GM12892 (cell line): ENCODE data around the gene SMIM8.
"Not testable (repeated sequence)": the region's sequence is repeated elsewhere in the genome, so short reads cannot be mapped to it uniquely, and the experiment has no call there.

Source experiments
- DNase-seq: peaks from one replicate; pipeline ENCODE4 v3.0.0; 2011; ENCODE audit not compliant: insufficient read length
- FAIRE-seq: peaks from 2 replicates; lab custom pipeline; 2011; peaks lifted over from hg19 to GRCh38; lab: Jason Lieb, UNC
- POLR2A ChIP-seq: IDR thresholded peaks from 2 replicates; pipeline ENCODE4 v1.6.1; 2011; ENCODE audit warnings: low read depth, low read length, control low read depth
- POLR2AphosphoS5 ChIP-seq: IDR thresholded peaks from 2 replicates; pipeline ENCODE4 v1.6.1; 2011; ENCODE audit warnings: low read depth, low read length, control low read depth
- TAF1 ChIP-seq: IDR thresholded peaks from 2 replicates; pipeline ENCODE4 v1.6.1; 2011; ENCODE audit warnings: low read depth, mild to moderate bottlenecking, control low read depth, low read length, borderline replicate concordance

The SMIM8 gene

DNA sequence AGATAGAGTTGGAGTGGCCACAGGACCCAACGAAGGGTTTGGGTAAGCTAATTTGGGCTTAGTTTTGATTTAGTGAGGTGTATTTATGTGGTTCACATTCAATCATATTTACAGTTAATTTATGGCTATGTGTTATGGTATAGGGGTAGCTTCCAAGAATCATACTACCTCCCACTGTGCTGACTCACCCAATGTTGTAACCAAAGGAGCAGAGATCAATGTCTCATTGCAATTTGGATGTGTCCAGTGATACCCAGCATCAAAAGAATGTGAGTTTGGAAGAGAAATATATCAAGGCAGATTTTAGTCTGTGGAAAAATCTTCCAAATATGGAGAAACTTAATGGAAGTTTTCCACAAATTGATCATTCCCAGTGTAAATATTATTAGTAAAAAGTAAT is 25.3 kb upstream of the SMIM8 start:
- no peak for DNase-seq
- TF ChIP-seq POLR2AphosphoS5 (no peak), POLR2A (no peak)
- no peak for FAIRE-seq

DNA sequence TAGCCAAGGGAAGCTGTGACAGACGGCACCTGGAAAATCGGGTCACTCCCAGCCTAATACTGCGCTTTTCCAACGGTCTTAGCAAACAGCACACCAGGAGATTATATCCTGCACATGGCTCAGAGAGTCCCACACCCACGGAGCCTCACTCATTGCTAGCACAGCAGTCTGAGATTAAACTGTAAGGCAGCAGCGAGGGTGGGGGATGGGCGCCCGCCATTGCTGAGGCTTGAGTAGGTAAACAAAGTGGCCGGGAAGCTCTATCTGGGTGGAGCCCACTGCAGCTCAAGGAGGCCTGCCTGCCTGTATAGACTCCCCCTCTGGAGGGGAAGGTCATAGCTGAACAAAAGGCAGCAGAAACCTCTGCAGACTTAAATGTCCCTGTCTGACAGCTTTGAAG is 21.1 kb upstream of the SMIM8 start:
- DNase-seq, FAIRE-seq: not testable (repeated sequence)

DNA sequence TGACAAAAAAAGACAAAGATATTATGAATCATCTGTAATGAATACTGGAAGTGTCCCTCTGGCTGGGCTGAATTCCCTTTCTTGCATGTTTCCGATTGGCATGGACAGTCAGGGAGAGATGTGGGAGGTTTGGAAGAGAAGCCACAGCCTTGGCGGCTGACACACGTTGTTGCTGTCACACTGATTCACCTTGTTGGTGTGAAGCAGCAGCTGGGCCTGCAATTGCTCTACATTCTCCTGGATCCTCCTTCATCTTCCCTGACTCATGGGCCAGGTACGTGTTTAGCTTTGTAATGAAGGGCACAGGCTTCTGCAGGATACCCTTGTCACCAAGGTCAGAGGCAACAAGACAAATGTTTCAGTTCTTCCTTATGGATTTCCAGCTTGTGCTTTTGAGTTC is 13.4 kb upstream of the SMIM8 start:
- DNase-seq (no peak), FAIRE-seq (no peak)
- TF ChIP-seq TAF1 (no peak), POLR2AphosphoS5 (no peak), POLR2A (no peak)

DNA sequence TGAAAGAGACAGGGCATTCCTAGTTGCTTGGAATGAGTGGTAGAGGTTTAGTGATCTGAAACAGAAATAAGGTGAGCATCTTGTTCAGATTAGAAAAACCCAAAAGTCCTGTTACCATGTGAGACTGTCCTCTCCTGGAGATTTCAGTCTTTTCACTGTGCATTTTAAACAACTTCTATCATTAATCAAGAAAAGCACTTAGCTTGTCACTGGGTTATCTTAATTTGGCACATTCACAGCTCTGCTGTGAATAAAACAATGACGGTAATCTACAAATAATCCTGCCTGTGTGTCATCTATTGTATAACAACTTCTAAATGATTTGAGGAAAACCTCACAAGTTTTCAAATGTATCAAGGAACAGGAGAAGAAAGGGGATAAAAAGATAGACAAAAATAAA is 9.5 kb upstream of the SMIM8 start:
- no peak for TF ChIP-seq POLR2A
- TF ChIP-seq POLR2AphosphoS5: no peak
- no peak for TF ChIP-seq TAF1
- no peak for DNase-seq
- FAIRE-seq: no peak

DNA sequence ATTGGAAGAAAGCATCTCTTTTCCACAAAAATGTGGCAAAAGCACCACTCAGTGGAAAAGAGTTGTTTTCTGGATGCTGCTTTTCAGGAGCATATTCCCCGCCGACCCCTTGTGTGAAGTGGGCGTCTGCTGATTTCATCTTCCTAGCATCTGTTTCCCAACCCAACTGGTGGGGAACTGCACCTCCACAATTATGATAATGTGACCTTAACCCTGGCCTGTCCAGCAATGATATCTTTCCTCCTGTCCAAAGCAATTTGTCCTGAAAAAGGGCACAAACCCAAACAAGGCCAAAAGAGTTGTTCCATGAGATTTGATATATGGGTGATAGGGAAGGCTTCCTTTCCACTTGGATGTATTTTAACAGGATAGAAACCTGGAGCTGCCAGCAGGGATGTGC is 7.3 kb upstream of the SMIM8 start:
- TF ChIP-seq TAF1 (no peak), POLR2AphosphoS5 (no peak), POLR2A (no peak)
- DNase-seq (no peak), FAIRE-seq (no peak)

DNA sequence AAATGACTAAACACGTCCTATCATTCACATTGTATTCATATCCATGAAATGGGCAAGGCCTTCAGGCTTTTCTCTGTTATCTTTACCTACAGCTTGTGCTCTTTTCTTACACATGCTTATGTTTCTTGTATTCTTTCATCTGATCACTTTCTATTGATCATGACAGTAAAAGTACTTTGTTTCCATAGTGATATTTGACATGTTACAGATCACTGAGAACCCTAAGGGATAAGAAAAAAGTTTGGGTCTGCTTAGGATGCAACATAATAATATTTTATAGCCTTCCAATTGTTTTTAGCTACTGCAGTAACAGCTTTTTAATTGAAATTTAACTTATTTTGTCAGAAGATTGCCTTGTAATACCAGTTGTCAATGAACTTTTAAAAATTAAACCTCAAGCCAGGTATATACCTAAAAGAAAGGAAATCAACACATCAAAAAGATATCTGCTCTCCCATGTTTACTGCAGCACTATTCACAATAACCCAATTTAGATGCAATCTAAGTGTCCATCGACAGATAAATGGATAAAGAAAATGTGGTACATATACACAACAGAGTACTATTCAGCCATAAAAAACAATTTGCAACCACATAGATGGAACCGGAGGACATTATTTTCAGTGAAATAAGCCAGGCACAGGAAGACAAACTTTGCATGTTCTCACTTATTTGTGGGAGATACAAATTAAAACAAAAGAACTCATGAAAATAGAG is 3.0 kb upstream of the SMIM8 start:
- DNase-seq (no peak), FAIRE-seq (no peak)
- no peak for TF ChIP-seq POLR2AphosphoS5
- TF ChIP-seq TAF1: no peak
- no peak for TF ChIP-seq POLR2A

DNA sequence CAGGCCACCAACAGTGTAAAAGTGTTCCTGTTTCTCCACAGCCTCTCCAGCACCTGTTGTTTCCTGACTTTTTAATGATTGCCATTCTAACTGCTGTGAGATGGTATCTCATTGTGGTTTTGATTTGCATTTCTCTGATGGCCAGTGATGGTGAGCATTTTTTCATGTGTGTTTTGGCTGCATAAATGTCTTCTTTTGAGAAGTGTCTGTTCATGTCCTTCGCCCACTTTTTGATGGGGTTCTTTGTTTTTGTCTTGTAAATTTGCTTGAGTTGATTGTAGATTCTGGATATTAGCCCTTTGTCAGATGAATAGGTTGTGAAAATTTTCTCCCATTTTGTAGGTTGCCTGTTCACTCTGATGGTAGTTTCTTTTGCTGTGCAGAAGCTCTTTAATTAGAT is 1.5 kb downstream of the SMIM8 start:
- DNase-seq, FAIRE-seq: not testable (repeated sequence)

DNA sequence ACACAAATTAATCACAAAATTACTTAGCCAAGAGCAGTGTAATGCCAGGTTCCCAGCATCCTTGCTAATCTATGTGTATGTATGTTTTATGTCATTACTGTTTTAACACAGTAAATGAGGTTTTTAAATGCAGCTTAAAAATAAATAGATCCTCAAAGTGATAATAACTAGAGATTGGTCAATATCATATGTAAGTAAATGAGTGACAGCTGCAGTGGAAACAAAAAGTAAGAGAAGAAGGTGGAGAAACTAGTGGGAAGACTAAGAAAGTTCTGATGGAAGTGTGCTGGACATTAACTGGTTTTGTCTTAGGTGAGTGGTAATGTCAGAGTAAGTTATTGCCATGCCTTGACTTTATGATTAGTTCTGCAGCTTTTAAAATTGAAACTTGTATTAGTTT is 8.6 kb downstream of the SMIM8 start:
- no peak for DNase-seq
- no peak for TF ChIP-seq POLR2AphosphoS5
- no peak for TF ChIP-seq POLR2A
- TF ChIP-seq TAF1: no peak
- FAIRE-seq: no peak

DNA sequence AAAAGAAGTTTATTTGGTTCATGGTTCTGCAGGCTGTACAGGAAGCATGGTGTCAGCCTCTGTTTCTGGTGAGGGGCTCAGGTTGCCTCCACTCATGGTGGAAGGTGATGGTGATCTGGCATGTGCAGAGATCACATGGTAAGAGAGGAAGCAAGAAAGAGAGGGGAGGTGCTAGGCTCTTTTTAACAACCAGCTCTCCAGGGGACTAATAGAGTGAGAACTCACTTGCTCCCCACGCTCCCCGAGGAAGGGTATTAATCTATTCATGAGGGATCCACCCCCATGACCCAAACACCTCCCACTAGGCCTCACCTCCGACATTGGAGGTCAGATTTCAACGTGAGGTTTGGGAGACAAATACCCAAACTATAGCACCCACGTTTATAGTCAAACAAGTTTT is 10.6 kb downstream of the SMIM8 start:
- no peak for TF ChIP-seq TAF1
- TF ChIP-seq POLR2A: no peak
- no peak for TF ChIP-seq POLR2AphosphoS5
- DNase-seq (no peak), FAIRE-seq (no peak)

DNA sequence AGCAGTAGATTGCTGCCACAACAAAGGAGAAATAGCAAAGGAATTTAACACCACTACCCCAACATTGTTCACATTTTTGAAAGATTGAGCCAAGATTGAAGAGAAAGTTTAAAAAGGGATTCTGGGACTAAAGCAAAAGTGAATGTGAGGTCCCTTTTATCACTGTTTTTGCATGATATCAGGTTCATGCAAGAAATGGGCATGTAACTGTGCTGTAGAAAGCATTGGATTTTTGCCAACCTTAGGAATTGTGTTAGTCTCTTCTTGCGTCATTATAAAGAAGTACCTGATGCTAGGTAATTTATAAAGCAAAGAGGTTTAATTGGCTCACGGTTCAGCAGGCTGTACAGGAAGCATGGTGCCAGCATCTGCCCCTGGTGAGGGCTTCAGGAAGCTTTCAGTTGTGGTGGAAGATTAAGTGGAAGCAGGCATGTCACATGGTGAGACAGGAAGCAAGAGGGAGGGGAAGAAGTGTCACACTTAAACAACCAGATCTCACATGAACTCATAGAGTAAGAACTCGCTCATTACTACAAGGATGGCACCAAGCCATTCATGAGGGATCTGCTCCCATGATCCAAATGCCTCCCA is 11.3 kb downstream of the SMIM8 start:
- FAIRE-seq: no peak
- DNase-seq: no peak
- TF ChIP-seq TAF1: no peak
- no peak for TF ChIP-seq POLR2A
- TF ChIP-seq POLR2AphosphoS5: no peak

DNA sequence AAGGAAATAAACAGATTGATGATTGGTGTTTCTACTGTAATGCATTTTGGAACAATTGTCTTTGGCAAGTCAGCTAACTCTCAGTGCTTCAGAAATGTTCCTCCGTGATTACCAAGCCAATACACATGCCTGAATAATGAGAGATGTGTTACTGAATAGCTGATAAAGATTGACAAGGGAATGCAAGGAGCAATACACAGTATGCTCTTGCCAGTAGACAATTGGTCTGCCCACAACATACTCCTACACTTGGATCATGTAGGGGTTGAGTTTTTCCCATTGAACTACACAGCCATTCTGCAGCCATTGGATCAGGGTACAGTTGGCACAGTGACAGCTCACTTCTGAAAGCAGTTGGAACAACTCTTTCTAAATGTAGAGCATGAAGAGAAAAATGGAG is 12.3 kb downstream of the SMIM8 start:
- FAIRE-seq (peak; percentile 5), DNase-seq (no peak)

DNA sequence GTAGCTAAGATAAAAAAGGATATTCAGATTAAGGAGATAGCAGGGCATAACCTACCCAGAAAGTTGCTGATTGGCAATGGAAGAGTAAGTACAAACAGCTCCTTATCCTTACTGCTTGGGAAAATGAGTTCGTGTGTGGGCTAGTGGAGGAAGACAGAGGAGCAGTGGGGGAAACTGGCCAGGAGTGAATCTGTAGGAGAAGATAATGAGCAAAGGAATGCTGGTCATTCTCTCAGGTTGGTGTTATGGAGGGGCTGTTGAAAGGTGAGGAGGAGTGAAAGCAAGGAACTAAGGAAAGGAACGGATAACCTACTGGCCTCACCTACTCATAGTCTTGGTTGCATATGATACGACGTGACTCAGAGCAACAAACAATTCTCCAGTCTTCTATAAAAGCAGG is 14.0 kb downstream of the SMIM8 start:
- no peak for FAIRE-seq
- no peak for DNase-seq
- no peak for TF ChIP-seq TAF1
- TF ChIP-seq POLR2A: no peak
- no peak for TF ChIP-seq POLR2AphosphoS5

More for the DNA sequence above, 12.3 kb downstream of the SMIM8 start:
- no peak for TF ChIP-seq TAF1
- no peak for TF ChIP-seq POLR2A
- no peak for TF ChIP-seq POLR2AphosphoS5

DNA sequence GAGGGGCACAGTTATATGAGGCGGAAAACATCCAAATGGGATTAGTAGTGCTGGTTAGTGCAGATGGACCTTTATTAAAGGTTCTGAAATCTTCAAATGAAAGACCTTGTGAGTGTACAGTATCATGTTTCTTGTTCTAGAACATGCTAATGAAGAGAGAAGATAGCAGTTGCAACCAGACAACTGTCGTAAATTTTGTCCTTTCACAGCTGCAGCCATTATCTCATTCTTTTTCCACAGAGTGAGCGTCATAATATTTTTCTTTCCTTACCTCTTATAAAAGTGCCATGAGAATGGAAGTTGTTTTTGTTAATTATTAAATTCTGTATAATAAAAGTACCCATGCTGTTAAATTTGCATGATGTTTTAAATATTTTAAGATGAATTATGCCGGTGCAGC is 17.8 kb downstream of the SMIM8 start:
- DNase-seq (no peak), FAIRE-seq (no peak)
- TF ChIP-seq POLR2A: no peak
- TF ChIP-seq TAF1: no peak
- TF ChIP-seq POLR2AphosphoS5: no peak
